Neural crest cell (in vitro differentiated cells): ENCODE measurements around the gene BPIFB3. TPM values are rescaled to one million over a fixed set of nuclear protein-coding genes. Genes with fewer than 3 reads are reported as not detected.

ENCODE experiments used
- DNase-seq: peaks from one replicate; pipeline ENCODE4 v3.0.0; 2021; ENCODE audit warnings: low read depth, mixed read lengths, low spot score
- H3K27ac Mint-ChIP-seq: one replicate; pipeline ENCODE4 v1.8.0; 2021; ENCODE audit warnings: mild to moderate bottlenecking, mixed read lengths; ENCODE audit not compliant: unreplicated experiment
- H3K27me3 Mint-ChIP-seq: 2 replicates; pipeline ENCODE4 v1.8.0; 2021; ENCODE audit warnings: low read depth, mild to moderate bottlenecking, mixed read lengths
- H3K36me3 Mint-ChIP-seq: 2 replicates; pipeline ENCODE4 v1.8.0; 2021; ENCODE audit warnings: low read depth, mild to moderate bottlenecking, mixed read lengths
- H3K4me1 Mint-ChIP-seq: 2 replicates; pipeline ENCODE4 v1.8.0; 2021; ENCODE audit warnings: mixed read lengths
- H3K4me3 Mint-ChIP-seq: one replicate; pipeline ENCODE4 v1.8.0; 2021; ENCODE audit warnings: mild to moderate bottlenecking, mixed read lengths
- H3K9me3 Mint-ChIP-seq: 2 replicates; pipeline ENCODE4 v1.8.0; 2021; ENCODE audit warnings: mixed read lengths
- total RNA-seq: library from RNA; stranded (reverse); gene quantifications from 2 replicates; pipeline ENCODE4 v1.2.1, GENCODE V29; 2021
- TF ChIP-seq, protein P1 (sequence below): fragments of 200-600 bp; sonication (generic); conservative IDR thresholded peaks from 2 replicates; pipeline ENCODE4 v1.5.0; 2021; ENCODE audit warnings: antibody characterized with exemption, mild to moderate bottlenecking

Gene BPIFB3
- total RNA-seq, 1 donor from 2014 or later, result not detected

GRCh38 chr20:33006776-33007375 lies 46.8 kb upstream of the BPIFB3 start:
- DNase-seq, result no peak
- peaks cover 3% of the 10 kb centered on the region for H3K9me3 Mint-ChIP-seq
- no peaks in the 10 kb centered on the region for H3K27me3 Mint-ChIP-seq
- TF ChIP-seq, protein P1, sequence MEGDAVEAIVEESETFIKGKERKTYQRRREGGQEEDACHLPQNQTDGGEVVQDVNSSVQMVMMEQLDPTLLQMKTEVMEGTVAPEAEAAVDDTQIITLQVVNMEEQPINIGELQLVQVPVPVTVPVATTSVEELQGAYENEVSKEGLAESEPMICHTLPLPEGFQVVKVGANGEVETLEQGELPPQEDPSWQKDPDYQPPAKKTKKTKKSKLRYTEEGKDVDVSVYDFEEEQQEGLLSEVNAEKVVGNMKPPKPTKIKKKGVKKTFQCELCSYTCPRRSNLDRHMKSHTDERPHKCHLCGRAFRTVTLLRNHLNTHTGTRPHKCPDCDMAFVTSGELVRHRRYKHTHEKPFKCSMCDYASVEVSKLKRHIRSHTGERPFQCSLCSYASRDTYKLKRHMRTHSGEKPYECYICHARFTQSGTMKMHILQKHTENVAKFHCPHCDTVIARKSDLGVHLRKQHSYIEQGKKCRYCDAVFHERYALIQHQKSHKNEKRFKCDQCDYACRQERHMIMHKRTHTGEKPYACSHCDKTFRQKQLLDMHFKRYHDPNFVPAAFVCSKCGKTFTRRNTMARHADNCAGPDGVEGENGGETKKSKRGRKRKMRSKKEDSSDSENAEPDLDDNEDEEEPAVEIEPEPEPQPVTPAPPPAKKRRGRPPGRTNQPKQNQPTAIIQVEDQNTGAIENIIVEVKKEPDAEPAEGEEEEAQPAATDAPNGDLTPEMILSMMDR, result no peak
- peaks cover 20% of the 10 kb centered on the region for H3K4me1 Mint-ChIP-seq
- no peak overlapping the region for H3K27ac Mint-ChIP-seq
- H3K4me3 Mint-ChIP-seq, result no peak overlapping the region
- H3K36me3 Mint-ChIP-seq, result no peaks in the 10 kb centered on the region

DNA sequence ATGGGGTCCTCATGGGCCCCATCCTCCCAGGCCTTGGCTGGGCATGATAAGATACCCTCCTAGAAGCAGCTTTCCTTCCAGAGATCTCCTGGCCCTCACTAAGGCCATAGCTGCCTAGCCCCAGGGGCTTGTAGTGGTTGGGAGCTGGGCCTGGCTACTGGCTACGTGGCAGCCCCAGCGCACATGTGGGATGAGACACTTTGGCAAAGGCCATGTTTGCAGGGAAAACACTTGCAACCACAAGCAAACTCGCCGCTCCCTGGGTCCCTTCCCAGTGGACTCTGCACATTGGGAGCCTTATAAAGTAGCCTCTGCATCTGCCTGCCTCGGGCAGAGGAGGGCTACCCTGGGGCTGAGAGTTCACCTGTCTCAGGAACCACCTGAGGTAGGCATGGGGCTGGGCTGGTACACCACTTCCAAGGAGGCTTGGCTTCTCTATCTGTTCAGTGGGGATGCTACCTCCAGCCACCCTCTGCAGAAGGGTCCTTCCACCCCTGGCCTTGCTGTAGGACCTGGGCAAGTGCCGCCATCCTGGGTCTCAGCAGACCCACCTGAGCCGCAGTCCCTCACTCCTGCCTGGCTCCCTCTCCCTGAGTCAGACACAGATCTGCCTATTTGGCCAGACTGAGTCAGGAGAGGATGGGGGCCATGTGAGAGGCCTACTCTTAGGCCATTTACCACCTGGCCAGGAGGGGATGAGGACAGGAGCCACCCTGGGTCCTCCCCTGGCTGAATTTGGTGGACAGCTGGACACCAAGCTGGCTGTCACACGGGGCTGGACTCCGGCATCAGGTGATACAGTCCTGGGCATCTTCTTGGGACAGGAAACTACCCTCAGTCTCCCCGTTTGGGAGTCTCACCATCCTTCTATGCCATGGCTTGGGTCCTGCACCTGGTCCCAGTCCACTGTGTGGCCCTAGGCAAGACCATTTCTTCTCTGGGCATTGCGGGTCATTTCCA lies 46.0 kb upstream of the BPIFB3 start, which contains the start of gene BPIFB2:
BPIFB2 (plus strand) TSS at position 329 of the 960 bp plus-strand sequence. CDS start 871 bp downstream, outside the sequence.
- DNase-seq, result no peak
- H3K36me3 Mint-ChIP-seq, result no peaks in the 10 kb centered on the region
- peaks cover 3% of the 10 kb centered on the region for H3K9me3 Mint-ChIP-seq
- H3K4me1 Mint-ChIP-seq, result peaks cover 24% of the 10 kb centered on the region
- peak within 1 kb of the TSS; percentile 59 for H3K27ac Mint-ChIP-seq
- TF ChIP-seq, protein P1, result no peak
- H3K4me3 Mint-ChIP-seq, result no peak within 1 kb of the TSS
- no peaks in the 10 kb centered on the region for H3K27me3 Mint-ChIP-seq

- no peaks in the 10 kb centered on the region for H3K36me3 Mint-ChIP-seq
- peaks cover 3% of the 10 kb centered on the region for H3K9me3 Mint-ChIP-seq
- H3K4me3 Mint-ChIP-seq, result no peak overlapping the region
- peak overlapping the region; percentile 59 for H3K27ac Mint-ChIP-seq
- H3K27me3 Mint-ChIP-seq, result no peaks in the 10 kb centered on the region
- peaks cover 24% of the 10 kb centered on the region for H3K4me1 Mint-ChIP-seq
- DNase-seq, result no peak
- TF ChIP-seq, protein P1, result no peak
Measured at GRCh38 chr20:33008336-33009213, 45.1 kb upstream of the BPIFB3 start.

DNA sequence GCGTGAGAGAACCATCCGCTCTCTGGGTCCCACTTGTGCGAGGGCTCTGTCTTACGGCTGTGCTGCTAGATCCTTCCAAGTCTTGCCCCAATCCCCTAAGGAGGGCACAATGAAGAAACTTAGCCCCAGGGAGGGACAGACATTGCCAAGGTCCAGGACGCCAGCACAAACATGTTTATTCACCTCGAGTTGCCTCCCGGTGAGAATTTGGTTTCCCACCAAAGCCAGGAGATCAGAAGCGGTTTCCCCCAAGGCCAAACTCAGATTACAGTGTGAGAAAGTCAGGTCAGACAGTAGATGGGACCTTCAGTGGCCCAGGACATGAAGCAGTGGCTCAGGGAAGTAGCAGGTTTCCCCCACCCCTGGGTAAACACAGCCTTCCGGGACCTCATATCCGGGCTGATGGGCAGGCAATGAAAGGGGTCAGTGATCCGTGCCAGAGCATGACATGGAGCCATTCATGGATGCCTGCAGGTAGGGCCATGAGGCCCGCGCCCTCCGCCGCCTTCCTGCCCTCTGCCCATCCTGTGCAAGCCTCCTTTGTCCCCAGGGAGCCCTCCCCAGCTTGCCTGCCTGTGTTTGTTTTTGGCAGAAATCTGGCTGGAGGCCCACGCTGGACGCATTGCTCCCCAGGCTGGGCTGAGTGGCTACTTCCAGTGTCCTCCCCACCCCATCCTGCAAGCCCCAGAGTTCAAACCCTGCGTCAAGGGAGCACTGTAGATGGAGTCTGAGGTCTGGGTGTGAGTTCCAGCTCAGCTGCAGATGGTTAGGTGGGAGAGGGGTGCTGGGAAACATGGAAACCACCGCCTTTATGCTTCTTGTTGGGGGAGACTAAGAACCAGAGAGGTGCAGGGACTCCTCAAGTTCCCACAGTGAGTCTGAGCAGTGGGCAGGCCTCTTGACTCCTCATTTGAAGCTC lies 44.2 kb upstream of the BPIFB3 start:
- TF ChIP-seq, protein P1, result no peak

More for the DNA sequence above, 44.2 kb upstream of the BPIFB3 start:
- Mint-ChIP-seq H3K4me1 (peaks cover 24% of the 10 kb centered on the region), H3K36me3 (no peaks in the 10 kb centered on the region), H3K27ac (peak overlapping the region; percentile 77), H3K27me3 (no peaks in the 10 kb centered on the region), H3K4me3 (no peak overlapping the region), H3K9me3 (peaks cover 3% of the 10 kb centered on the region)
- DNase-seq, result peak; percentile 29
